Breast epithelium (tissue), 4 donors: Measurements from ENCODE around the gene SFI1. TPM values are rescaled to one million over a fixed set of nuclear protein-coding genes. Genes with fewer than 3 reads are reported as not detected.

Source experiments
- DNase-seq, 2 donors: peaks; one replicate each; pipeline ENCODE4 v3.0.0-alpha.2; 2019; ENCODE audit warnings: low spot score in 2 of 2
- H3K27ac ChIP-seq, 2 donors: fragments of 200-600 bp; sonication (generic) in 1 of 2; one replicate each; pipeline ENCODE4 v1.5.1; 2016 to 2019; ENCODE audit warnings: mild to moderate bottlenecking in 1 of 2
- H3K27me3 ChIP-seq, 2 donors: fragments of 200-600 bp; sonication (generic) in 1 of 2; one replicate each; pipeline versions ENCODE4 v1.5.1 to v1.6.0; 2017 to 2019; ENCODE audit warnings: control low read depth in 1 of 2, mild to moderate bottlenecking in 1 of 2
- H3K36me3 ChIP-seq: fragments of 200-600 bp; one replicate; pipeline ENCODE4 v1.5.1; 2019
- H3K4me1 ChIP-seq, 2 donors: fragments of 200-600 bp; sonication (generic); one replicate each; pipeline ENCODE4 v1.5.1; 2016 to 2019; ENCODE audit warnings: control low read depth in 1 of 2
- H3K4me3 ChIP-seq, 3 donors: fragments of 200-600 bp; sonication (generic); 1 replicate in 2 of 3; 2 replicates in 1 of 3; pipeline ENCODE4 v1.5.1; 2016 to 2019; ENCODE audit warnings: mild to moderate bottlenecking in 3 of 3, moderate library complexity in 2 of 3
- H3K9me3 ChIP-seq, 2 donors: fragments of 200-600 bp; sonication (generic) in 1 of 2; one replicate each; pipeline ENCODE4 v1.5.1; 2016 to 2019; ENCODE audit warnings: control low read depth in 1 of 2
- POLR2A ChIP-seq: fragments of 450-650 bp; IDR thresholded peaks from one replicate; pipeline ENCODE4 v1.6.1; 2016; ENCODE audit warnings: antibody characterized with exemption, mild to moderate bottlenecking, moderate library complexity
- POLR2AphosphoS5 ChIP-seq, 3 donors: sonication (generic); formaldehyde crosslinking; IDR thresholded peaks; one replicate each; pipeline ENCODE4 v1.6.1; 2017; ENCODE audit warnings: antibody characterized with exemption in 3 of 3
- intact Hi-C: fragments of 100-400 bp; cut with DNase I; formaldehyde crosslinking; loops from one replicate; pipeline ENCODE4 v1.15.1; 2023; ENCODE audit warnings: low total_unique reads
- total RNA-seq, 3 donors: library from RNA; depleted of rRNA; stranded (reverse); fragments of >200 nt; gene quantifications; one replicate each; pipeline ENCODE4 v1.1.0, GENCODE V29; 2016
- TF ChIP-seq, protein P1 (sequence below), 3 donors: fragments of 450-650 bp; IDR thresholded peaks; one replicate each; pipeline ENCODE4 v1.5.1; 2016 to 2017; ENCODE audit warnings: antibody characterized with exemption in 3 of 3, mild to moderate bottlenecking in 3 of 3, moderate library complexity in 3 of 3

SFI1 gene
- total RNA-seq, 3 donors from 2014 or later, result 17.4 to 62.9 (median 42.1) TPM

DNA sequence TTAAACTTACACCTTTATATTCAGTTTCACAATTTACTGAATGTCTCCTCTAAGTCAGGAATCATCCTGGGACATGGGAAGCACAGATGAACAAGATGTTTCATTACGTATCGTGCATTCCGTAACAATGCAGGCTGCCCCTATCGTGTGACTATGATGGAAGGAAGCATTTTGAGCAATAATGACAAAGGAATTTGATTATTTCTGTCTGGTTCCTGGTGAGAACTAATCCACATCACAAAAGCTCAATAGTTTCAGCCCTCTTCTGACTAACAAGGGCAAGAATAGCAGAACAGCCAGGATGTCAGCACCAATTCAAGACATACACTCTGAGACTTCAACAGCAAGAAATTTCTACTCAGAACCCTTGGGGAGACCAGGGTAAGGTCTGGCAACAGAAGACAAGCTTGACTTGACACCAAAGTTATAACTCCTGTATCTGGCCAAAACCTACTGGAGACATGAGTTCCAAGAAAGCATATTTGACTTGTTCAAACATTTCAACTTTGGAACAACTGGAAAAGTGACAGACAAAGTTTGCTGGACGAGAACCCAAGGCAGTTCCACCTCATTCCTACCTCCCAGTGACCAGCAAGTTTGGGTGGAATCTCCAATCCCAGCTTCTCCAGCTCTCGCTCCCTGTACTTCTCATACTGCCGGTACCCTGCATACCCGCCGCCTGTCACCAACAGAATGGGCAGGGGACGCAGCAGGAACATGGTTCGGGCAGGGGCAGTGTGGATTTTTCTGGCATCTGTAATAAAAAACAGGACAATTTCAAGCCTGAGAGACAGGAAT lies 151.4 kb downstream of the SFI1 start:
- TF ChIP-seq POLR2A (no peak), POLR2AphosphoS5 (IDR thresholded peaks at IDR 0.05) (no peak)
- TF ChIP-seq, protein P1, sequence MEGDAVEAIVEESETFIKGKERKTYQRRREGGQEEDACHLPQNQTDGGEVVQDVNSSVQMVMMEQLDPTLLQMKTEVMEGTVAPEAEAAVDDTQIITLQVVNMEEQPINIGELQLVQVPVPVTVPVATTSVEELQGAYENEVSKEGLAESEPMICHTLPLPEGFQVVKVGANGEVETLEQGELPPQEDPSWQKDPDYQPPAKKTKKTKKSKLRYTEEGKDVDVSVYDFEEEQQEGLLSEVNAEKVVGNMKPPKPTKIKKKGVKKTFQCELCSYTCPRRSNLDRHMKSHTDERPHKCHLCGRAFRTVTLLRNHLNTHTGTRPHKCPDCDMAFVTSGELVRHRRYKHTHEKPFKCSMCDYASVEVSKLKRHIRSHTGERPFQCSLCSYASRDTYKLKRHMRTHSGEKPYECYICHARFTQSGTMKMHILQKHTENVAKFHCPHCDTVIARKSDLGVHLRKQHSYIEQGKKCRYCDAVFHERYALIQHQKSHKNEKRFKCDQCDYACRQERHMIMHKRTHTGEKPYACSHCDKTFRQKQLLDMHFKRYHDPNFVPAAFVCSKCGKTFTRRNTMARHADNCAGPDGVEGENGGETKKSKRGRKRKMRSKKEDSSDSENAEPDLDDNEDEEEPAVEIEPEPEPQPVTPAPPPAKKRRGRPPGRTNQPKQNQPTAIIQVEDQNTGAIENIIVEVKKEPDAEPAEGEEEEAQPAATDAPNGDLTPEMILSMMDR (IDR thresholded peaks at IDR 0.05), result no peak
- intact Hi-C loops, result no loop called here
- Histone ChIP-seq H3K27ac (no peak overlapping the region), H3K4me3 (no peak overlapping the region), H3K36me3 (peaks cover 4% of the 10 kb centered on the region), H3K4me1 (no peaks in the 10 kb centered on the region), H3K9me3 (no peaks in the 10 kb centered on the region), H3K27me3 (no peaks in the 10 kb centered on the region)
- DNase-seq, result no peak

DNA sequence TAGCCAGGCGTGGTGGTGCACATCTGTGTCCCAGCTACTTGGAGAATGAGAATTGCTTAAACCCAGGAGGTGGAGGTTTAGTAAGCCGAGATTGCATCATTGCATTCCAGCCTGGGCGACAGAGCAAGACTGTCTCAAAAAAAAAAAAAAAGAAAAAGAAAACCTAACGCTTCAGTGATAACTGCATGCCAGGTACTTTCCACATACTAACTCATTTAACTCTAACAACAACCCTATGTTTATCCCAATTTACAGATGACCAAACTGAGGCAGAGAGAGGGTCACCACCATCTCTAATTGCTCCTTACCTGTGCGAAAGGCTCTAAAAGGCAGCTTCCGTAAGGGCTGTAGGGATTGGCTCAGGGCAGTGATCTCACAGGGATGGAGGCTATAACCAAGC lies 154.1 kb downstream of the SFI1 start:
- Histone ChIP-seq H3K4me3 (no peak overlapping the region), H3K9me3 (no peaks in the 10 kb centered on the region), H3K36me3 (peaks cover 4% of the 10 kb centered on the region), H3K4me1 (no peaks in the 10 kb centered on the region), H3K27me3 (no peaks in the 10 kb centered on the region), H3K27ac (no peak overlapping the region)
- no peak for TF ChIP-seq POLR2A
- TF ChIP-seq, protein P1 (IDR thresholded peaks at IDR 0.05), result no peak
- TF ChIP-seq POLR2AphosphoS5 (IDR thresholded peaks at IDR 0.05), result no peak
- intact Hi-C loops, result loop anchor here (5.0 kb wide), 1 partner anchor 518 kb away; no protein-coding TSS in a partner anchor
- DNase-seq, result no peak

DNA sequence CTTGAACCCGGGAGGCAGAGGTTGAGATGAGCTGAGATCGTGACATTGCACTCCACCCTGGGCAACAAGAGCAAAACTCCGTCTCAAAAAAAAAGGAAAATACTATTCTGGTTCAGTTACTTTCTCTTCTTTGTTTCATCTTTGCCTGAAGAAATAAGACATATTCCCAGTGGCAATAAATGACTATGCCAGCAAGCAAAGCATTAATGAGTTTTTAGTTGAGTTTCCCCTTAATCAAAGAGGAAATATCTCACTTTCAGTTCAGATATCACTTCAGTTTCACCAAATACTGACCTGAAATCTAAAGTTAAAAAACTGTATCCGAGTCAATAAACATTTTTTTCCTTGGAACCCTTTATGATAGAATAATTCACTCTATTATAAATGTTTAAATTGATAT lies 155.3 kb downstream of the SFI1 start:
- Histone ChIP-seq H3K27ac (no peak overlapping the region), H3K27me3 (no peaks in the 10 kb centered on the region)

DNA sequence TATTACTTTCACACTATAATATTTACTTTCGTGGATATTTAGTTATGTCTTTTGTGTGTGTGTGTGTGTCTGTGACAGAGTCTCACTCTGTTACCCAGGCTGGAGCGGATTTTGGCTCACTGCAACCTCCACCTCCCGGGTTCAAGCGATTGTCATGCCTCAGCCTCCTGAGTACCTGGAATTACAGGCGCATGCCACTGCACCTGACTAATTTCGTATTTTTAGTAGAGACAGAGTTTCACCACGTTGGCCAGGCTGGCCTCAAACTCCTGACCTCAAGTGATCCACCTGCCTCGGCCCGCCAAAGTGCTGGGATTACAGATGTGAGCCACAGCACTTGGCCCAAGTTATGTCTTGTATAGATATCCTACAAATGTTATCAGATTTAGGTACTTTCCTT lies 155.8 kb downstream of the SFI1 start:
- Histone ChIP-seq H3K9me3 (no peaks in the 10 kb centered on the region), H3K4me1 (no peaks in the 10 kb centered on the region), H3K36me3 (no peaks in the 10 kb centered on the region), H3K27me3 (no peaks in the 10 kb centered on the region), H3K27ac (no peak overlapping the region), H3K4me3 (no peak overlapping the region)
- no peak for TF ChIP-seq POLR2A
- TF ChIP-seq, protein P1 (IDR thresholded peaks at IDR 0.05), result no peak
- no peak for TF ChIP-seq POLR2AphosphoS5 (IDR thresholded peaks at IDR 0.05)
- intact Hi-C loops, result loop anchor here (5.0 kb wide), 1 partner anchor 520 kb away; no protein-coding TSS in a partner anchor
- no peak for DNase-seq

More for the DNA sequence above, 155.3 kb downstream of the SFI1 start:
- H3K36me3 ChIP-seq, result peaks cover 4% of the 10 kb centered on the region
- intact Hi-C loops, result loop anchor here (5.0 kb wide), 1 partner anchor 519 kb away; no protein-coding TSS in a partner anchor
- no peak overlapping the region for H3K4me3 ChIP-seq
- H3K9me3 ChIP-seq, result no peaks in the 10 kb centered on the region
- no peak for TF ChIP-seq POLR2A
- TF ChIP-seq, protein P1 (IDR thresholded peaks at IDR 0.05), result no peak
- no peak for TF ChIP-seq POLR2AphosphoS5 (IDR thresholded peaks at IDR 0.05)
- H3K4me1 ChIP-seq, result no peaks in the 10 kb centered on the region
- no peak for DNase-seq
